Testis (tissue), 2 donors: Measurements from ENCODE around the gene LAMTOR2.
A peak's percentile ranks its signal among the peaks of the same experiment; 100 is the strongest.

Experiments used
- POLR2A ChIP-seq: fragments of 450-650 bp; IDR thresholded peaks from one replicate; pipeline ENCODE4 v1.6.1; 2017; ENCODE audit warnings: antibody characterized with exemption, mild to moderate bottlenecking, moderate library complexity
- TF ChIP-seq, protein P1 (sequence below), 3 experiments: fragments of 450-650 bp in 2 of 3; fragments of 200-600 bp in 1 of 3; sonication (generic) in 1 of 3; IDR thresholded peaks; one replicate each; pipeline ENCODE4 v1.5.1; 2016 to 2019; ENCODE audit warnings: antibody characterized with exemption in 3 of 3, mild to moderate bottlenecking in 2 of 3, moderate library complexity in 1 of 3

DNA sequence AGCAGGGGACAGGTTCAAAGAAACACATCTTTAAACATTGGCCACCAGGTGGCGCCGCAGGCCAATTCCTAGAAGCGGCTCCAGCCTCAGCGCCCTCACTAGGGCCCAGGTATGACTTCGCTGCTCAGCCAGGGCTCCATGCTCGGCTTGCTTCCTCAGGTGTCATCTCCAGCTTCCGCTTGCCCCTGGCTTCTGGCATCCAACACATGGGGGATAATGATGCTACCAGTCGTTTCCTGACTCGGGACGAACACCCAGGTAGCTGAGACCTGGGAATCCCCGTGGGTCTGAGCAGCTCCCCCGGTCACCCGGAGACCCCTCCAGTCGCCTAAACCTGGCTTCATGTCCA lies 36.2 kb downstream of the LAMTOR2 start:
- TF ChIP-seq, protein P1, sequence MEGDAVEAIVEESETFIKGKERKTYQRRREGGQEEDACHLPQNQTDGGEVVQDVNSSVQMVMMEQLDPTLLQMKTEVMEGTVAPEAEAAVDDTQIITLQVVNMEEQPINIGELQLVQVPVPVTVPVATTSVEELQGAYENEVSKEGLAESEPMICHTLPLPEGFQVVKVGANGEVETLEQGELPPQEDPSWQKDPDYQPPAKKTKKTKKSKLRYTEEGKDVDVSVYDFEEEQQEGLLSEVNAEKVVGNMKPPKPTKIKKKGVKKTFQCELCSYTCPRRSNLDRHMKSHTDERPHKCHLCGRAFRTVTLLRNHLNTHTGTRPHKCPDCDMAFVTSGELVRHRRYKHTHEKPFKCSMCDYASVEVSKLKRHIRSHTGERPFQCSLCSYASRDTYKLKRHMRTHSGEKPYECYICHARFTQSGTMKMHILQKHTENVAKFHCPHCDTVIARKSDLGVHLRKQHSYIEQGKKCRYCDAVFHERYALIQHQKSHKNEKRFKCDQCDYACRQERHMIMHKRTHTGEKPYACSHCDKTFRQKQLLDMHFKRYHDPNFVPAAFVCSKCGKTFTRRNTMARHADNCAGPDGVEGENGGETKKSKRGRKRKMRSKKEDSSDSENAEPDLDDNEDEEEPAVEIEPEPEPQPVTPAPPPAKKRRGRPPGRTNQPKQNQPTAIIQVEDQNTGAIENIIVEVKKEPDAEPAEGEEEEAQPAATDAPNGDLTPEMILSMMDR (IDR thresholded peaks at IDR 0.05), result peak; percentile 82 to 95 (median 85)
- TF ChIP-seq POLR2A, result no peak
